Measurements from ENCODE around the gene CERS5.
A peak's percentile ranks its signal among the peaks of the same experiment; 100 is the strongest.

The CERS5 gene

GRCh38 chr12:50107416-50108268 lies 59.5 kb downstream of the CERS5 start:
- H3K9me3 ChIP-seq (ENCODE audit: low read depth, low read length), result no peaks in the 10 kb centered on the region
- H3K9ac ChIP-seq (ENCODE audit: insufficient read length), result no peak overlapping the region
- DNase-seq (ENCODE audit: low read depth, low spot score), result no peak
- no peaks in the 10 kb centered on the region for H3K36me3 ChIP-seq (ENCODE audit: insufficient read depth, low read length)
- no peak for TF ChIP-seq FOXP2 (optimal IDR thresholded peaks at IDR 0.05; ENCODE audit: control extremely low read depth, extremely low read length, insufficient read depth)
- no peak for TF ChIP-seq POLR2AphosphoS5 (IDR thresholded peaks at IDR 0.05; ENCODE audit: borderline replicate concordance, low read depth, low read length)
- no peak for TF ChIP-seq EZH2 (IDR thresholded peaks at IDR 0.05)
- no peak overlapping the region for H3K27ac ChIP-seq
- no peak overlapping the region for H3K4me3 ChIP-seq

DNA sequence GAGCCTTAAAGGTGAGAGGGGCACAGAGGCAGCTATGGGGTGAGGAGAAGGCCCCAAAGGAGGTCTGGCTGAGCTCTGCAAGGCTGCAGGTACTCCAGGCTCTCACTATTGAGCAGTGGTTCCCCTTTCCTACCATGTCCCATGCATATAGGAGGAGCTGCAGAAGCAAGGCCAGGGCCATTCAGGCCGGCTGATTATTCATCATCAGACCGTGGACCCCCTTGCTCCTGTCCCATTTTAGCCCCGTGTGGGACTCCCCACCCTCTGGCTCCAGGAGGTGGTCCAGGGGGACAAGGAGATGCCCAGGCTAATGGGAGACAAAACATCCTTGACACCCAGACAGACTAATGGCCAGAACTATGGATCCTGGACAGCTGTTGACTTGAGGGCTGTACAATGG lies 60.3 kb downstream of the CERS5 start:
- Histone ChIP-seq H3K36me3 (ENCODE audit: insufficient read depth, low read length) (peaks cover 1% of the 10 kb centered on the region; the same call in 1 of the 2 replicates), H3K27ac (no peak overlapping the region), H3K9ac (ENCODE audit: insufficient read length) (no peak overlapping the region), H3K4me3 (no peak overlapping the region), H3K9me3 (ENCODE audit: low read depth, low read length) (no peaks in the 10 kb centered on the region)
- TF ChIP-seq FOXP2 (optimal IDR thresholded peaks at IDR 0.05; ENCODE audit: control extremely low read depth, extremely low read length, insufficient read depth) (no peak), EZH2 (IDR thresholded peaks at IDR 0.05) (no peak), POLR2AphosphoS5 (IDR thresholded peaks at IDR 0.05; ENCODE audit: borderline replicate concordance, low read depth, low read length) (no peak)
- no peak for DNase-seq (ENCODE audit: low read depth, low spot score)

- H3K9ac ChIP-seq (ENCODE audit: insufficient read length), result no peak overlapping the region
- no peak overlapping the region for H3K27ac ChIP-seq
- no peaks in the 10 kb centered on the region for H3K9me3 ChIP-seq (ENCODE audit: low read depth, low read length)
- no peak for DNase-seq (ENCODE audit: low read depth, low spot score)
- TF ChIP-seq FOXP2 (optimal IDR thresholded peaks at IDR 0.05; ENCODE audit: control extremely low read depth, extremely low read length, insufficient read depth) (no peak), POLR2AphosphoS5 (IDR thresholded peaks at IDR 0.05; ENCODE audit: borderline replicate concordance, low read depth, low read length) (no peak), EZH2 (IDR thresholded peaks at IDR 0.05) (no peak)
- H3K36me3 ChIP-seq (ENCODE audit: insufficient read depth, low read length), result peaks cover 4% of the 10 kb centered on the region; the same call in 1 of the 2 replicates
- no peak overlapping the region for H3K4me3 ChIP-seq
Observed at GRCh38 chr12:50105913-50106450, 61.2 kb downstream of the CERS5 start.

GRCh38 chr12:50104417-50105366 lies 62.5 kb downstream of the CERS5 start:
- no peak for TF ChIP-seq POLR2AphosphoS5 (IDR thresholded peaks at IDR 0.05; ENCODE audit: borderline replicate concordance, low read depth, low read length)
- no peak for TF ChIP-seq EZH2 (IDR thresholded peaks at IDR 0.05)
- no peak for TF ChIP-seq FOXP2 (optimal IDR thresholded peaks at IDR 0.05; ENCODE audit: control extremely low read depth, extremely low read length, insufficient read depth)
- DNase-seq (ENCODE audit: low read depth, low spot score), result no peak

DNA sequence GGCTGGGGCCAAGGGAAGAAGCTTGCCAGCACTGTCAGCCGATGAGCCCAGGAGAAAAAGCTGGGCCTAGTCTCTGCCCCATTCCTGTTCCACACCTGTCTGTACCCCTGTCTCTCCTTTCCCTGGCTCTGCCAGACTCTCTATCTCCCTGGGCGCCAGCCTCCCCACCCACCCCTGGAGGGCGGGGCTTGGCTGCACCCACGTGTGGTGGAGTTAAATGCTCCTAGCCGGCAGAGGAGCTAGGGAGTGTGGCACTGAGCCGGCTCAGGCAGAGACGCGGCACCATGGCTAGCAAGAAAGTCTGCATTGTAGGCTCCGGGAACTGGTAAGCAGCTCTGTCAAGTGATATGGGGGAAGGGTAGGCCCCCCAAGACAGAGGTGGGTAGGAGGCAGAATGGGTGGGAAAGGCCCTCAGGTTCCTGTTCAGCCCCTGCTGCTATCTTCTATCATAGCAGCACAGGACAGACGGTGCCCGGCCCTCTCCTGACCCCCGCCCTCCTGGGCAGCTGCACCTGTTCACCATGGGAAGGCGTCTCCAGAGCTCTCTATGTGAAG lies 63.3 kb downstream of the CERS5 start, which contains the start of gene GPD1:
Gene GPD1 (plus strand): TSS at position 242 of the 555 bp plus-strand sequence. CDS start 43 bp downstream, at position 285.
- no peak for DNase-seq (ENCODE audit: low read depth, low spot score)
- peaks cover 22% of the 10 kb centered on the region; the same call in 1 of the 2 replicates for H3K36me3 ChIP-seq (ENCODE audit: insufficient read depth, low read length)
- no peaks in the 10 kb centered on the region for H3K9me3 ChIP-seq (ENCODE audit: low read depth, low read length)
- TF ChIP-seq EZH2 (IDR thresholded peaks at IDR 0.05), result no peak
- 0 out of 2 replicates have a peak, but pooled peaks have one; percentile 22 for TF ChIP-seq POLR2AphosphoS5 (IDR thresholded peaks at IDR 0.05; ENCODE audit: borderline replicate concordance, low read depth, low read length)
- H3K27ac ChIP-seq, result no peak within 1 kb of the TSS
- no peak within 1 kb of the TSS for H3K9ac ChIP-seq (ENCODE audit: insufficient read length)
- no peak within 1 kb of the TSS for H3K4me3 ChIP-seq

More at GRCh38 chr12:50104417-50105366, 62.5 kb downstream of the CERS5 start:
- H3K9ac ChIP-seq (ENCODE audit: insufficient read length), result no peak overlapping the region
- H3K36me3 ChIP-seq (ENCODE audit: insufficient read depth, low read length), result peaks cover 14% of the 10 kb centered on the region; the same call in 1 of the 2 replicates
- no peak overlapping the region for H3K27ac ChIP-seq
- H3K9me3 ChIP-seq (ENCODE audit: low read depth, low read length), result no peaks in the 10 kb centered on the region
- H3K4me3 ChIP-seq, result no peak overlapping the region

DNA sequence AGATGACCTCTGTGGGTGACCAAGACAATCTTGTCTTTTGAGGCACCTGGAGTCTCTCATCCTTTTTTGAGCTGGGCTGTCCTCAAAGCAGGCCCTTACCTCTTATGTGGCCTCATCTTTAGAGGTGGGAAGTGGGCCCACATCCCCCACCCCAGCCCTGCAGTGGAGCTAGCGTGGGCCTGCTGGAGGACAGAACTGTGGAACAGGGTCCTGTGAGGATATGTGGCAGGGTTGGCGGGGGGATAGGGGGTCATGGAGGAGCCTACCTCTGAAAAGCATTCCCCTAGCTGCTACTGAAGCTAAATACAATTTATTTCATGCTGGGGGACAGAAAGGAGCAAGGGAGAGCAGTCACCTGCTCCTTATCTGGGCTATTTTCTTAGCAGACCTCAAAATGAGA lies 63.8 kb downstream of the CERS5 start:
- H3K9ac ChIP-seq (ENCODE audit: insufficient read length), result no peak overlapping the region
- H3K27ac ChIP-seq, result no peak overlapping the region

GRCh38 chr12:50102646-50103309 lies 64.4 kb downstream of the CERS5 start:
- DNase-seq (ENCODE audit: low read depth, low spot score), result no peak
- no peak for TF ChIP-seq POLR2AphosphoS5 (IDR thresholded peaks at IDR 0.05; ENCODE audit: borderline replicate concordance, low read depth, low read length)
- no peak for TF ChIP-seq EZH2 (IDR thresholded peaks at IDR 0.05)
- no peak for TF ChIP-seq FOXP2 (optimal IDR thresholded peaks at IDR 0.05; ENCODE audit: control extremely low read depth, extremely low read length, insufficient read depth)
- Histone ChIP-seq H3K4me3 (no peak overlapping the region), H3K9me3 (ENCODE audit: low read depth, low read length) (no peaks in the 10 kb centered on the region), H3K27ac (no peak overlapping the region), H3K9ac (ENCODE audit: insufficient read length) (no peak overlapping the region), H3K36me3 (ENCODE audit: insufficient read depth, low read length) (peaks cover 33% of the 10 kb centered on the region; the same call in 1 of the 2 replicates)

More for the DNA sequence above, 63.8 kb downstream of the CERS5 start:
- Histone ChIP-seq H3K36me3 (ENCODE audit: insufficient read depth, low read length) (peaks cover 27% of the 10 kb centered on the region; the same call in 1 of the 2 replicates), H3K9me3 (ENCODE audit: low read depth, low read length) (no peaks in the 10 kb centered on the region), H3K4me3 (no peak overlapping the region)
- TF ChIP-seq POLR2AphosphoS5 (IDR thresholded peaks at IDR 0.05; ENCODE audit: borderline replicate concordance, low read depth, low read length) (no peak), EZH2 (IDR thresholded peaks at IDR 0.05) (no peak), FOXP2 (optimal IDR thresholded peaks at IDR 0.05; ENCODE audit: control extremely low read depth, extremely low read length, insufficient read depth) (no peak)
- DNase-seq (ENCODE audit: low read depth, low spot score), result no peak

Data from SK-N-MC (cell line).